ENCODE data around the gene MACF1.
A peak's percentile ranks its signal among the peaks of the same experiment; 100 is the strongest.

Gene MACF1

GRCh38 chr1:39404876-39405275 lies 200.4 kb downstream of the MACF1 start:
- H3K4me3 ChIP-seq (ENCODE audit: low read depth, low read length) = no peak overlapping the region
- TF ChIP-seq MYC (IDR thresholded peaks at IDR 0.05; ENCODE audit: low read depth, low read length) (no peak), CTCF (IDR thresholded peaks at IDR 0.05; ENCODE audit: low read depth, low read length) (no peak), MAX (IDR thresholded peaks at IDR 0.05; ENCODE audit: low read depth, low read length) (no peak), POLR2A (IDR thresholded peaks at IDR 0.05; ENCODE audit: extremely low read depth, insufficient read length) (no peak)
- DNase-seq (ENCODE audit: low read depth) = no peak

- DNase-seq (ENCODE audit: low read depth) = no peak
- no peak for TF ChIP-seq CTCF (IDR thresholded peaks at IDR 0.05; ENCODE audit: low read depth, low read length)
- TF ChIP-seq POLR2A (IDR thresholded peaks at IDR 0.05; ENCODE audit: extremely low read depth, insufficient read length) = no peak
- TF ChIP-seq MYC (IDR thresholded peaks at IDR 0.05; ENCODE audit: low read depth, low read length) = no peak
- TF ChIP-seq MAX (IDR thresholded peaks at IDR 0.05; ENCODE audit: low read depth, low read length) = no peak
- no peak overlapping the region for H3K4me3 ChIP-seq (ENCODE audit: low read depth, low read length)
Measured at GRCh38 chr1:39405358-39405757, 200.9 kb downstream of the MACF1 start.

GRCh38 chr1:39406533-39407450 lies 202.3 kb downstream of the MACF1 start:
- TF ChIP-seq MAX (IDR thresholded peaks at IDR 0.05; ENCODE audit: low read depth, low read length) (no peak), CTCF (IDR thresholded peaks at IDR 0.05; ENCODE audit: low read depth, low read length) (no peak)
- DNase-seq (ENCODE audit: low read depth) = no peak
- no peak overlapping the region for H3K4me3 ChIP-seq (ENCODE audit: low read depth, low read length)

- DNase-seq (ENCODE audit: low read depth) = no peak
- TF ChIP-seq POLR2A (IDR thresholded peaks at IDR 0.05; ENCODE audit: extremely low read depth, insufficient read length) (no peak), CTCF (IDR thresholded peaks at IDR 0.05; ENCODE audit: low read depth, low read length) (no peak), MYC (IDR thresholded peaks at IDR 0.05; ENCODE audit: low read depth, low read length) (no peak), MAX (IDR thresholded peaks at IDR 0.05; ENCODE audit: low read depth, low read length) (no peak)
- H3K4me3 ChIP-seq (ENCODE audit: low read depth, low read length) = no peak overlapping the region
Measured at GRCh38 chr1:39407510-39407895, 203.0 kb downstream of the MACF1 start.

- TF ChIP-seq CTCF (IDR thresholded peaks at IDR 0.05; ENCODE audit: low read depth, low read length) (no peak), MYC (IDR thresholded peaks at IDR 0.05; ENCODE audit: low read depth, low read length) (no peak), POLR2A (IDR thresholded peaks at IDR 0.05; ENCODE audit: extremely low read depth, insufficient read length) (no peak), MAX (IDR thresholded peaks at IDR 0.05; ENCODE audit: low read depth, low read length) (no peak)
- peak overlapping the region; percentile 56 for H3K4me3 ChIP-seq (ENCODE audit: low read depth, low read length)
Measured at GRCh38 chr1:39407896-39408640, 203.6 kb downstream of the MACF1 start.

More at GRCh38 chr1:39407896-39408640, 203.6 kb downstream of the MACF1 start:
- DNase-seq (ENCODE audit: low read depth) = no peak

Data from NB4 (cell line).